A673 (cell line): Measurements from ENCODE around the gene BASP1. TPM values are rescaled to one million over a fixed set of nuclear protein-coding genes. Genes with fewer than 3 reads are reported as not detected.

Experiments
- BruUV-seq: library from RNA; stranded (reverse); fragments of 400-500 nt; replicated peaks from 2 replicates; lab custom pipeline; 2021; lab: Mats Ljungman, UMichigan
- CTCF ChIA-PET: fragments of 300-600 bp; sonication (Branson Sonifier 250); formaldehyde crosslinking; loops from one replicate; lab custom pipeline; 2022; ENCODE audit warnings: antibody characterized with exemption; lab: Charles Lee
- POLR2A ChIA-PET: fragments of 300-600 bp; sonication (Branson Sonifier 250); formaldehyde crosslinking; loops from one replicate; lab custom pipeline; 2022; ENCODE audit warnings: antibody characterized with exemption; ENCODE audit not compliant: low non-redundant PET; lab: Charles Lee
- DNase-seq: peaks from one replicate; pipeline ENCODE4 v3.0.0-alpha.2; 2015; ENCODE audit warnings: low spot score
- H3K27ac ChIP-seq: fragments of 200-600 bp; sonication (generic); 2 replicates; pipeline ENCODE4 v1.5.1; 2016; ENCODE audit warnings: mixed run types, low read depth, mild to moderate bottlenecking, mixed read lengths, antibody characterized with exemption, low read length; ENCODE audit not compliant: poor library complexity, severe bottlenecking
- H3K27me3 ChIP-seq: fragments of 200-600 bp; sonication (generic); replicated peaks from 2 replicates; pipeline ENCODE4 v1.6.1; 2017; ENCODE audit warnings: mixed run types, low read depth, mild to moderate bottlenecking, mixed read lengths, antibody characterized with exemption, low read length; ENCODE audit not compliant: insufficient read depth, poor library complexity
- H3K36me3 ChIP-seq: fragments of 200-600 bp; sonication (generic); 2 replicates; pipeline ENCODE4 v1.6.1; 2016; ENCODE audit warnings: mixed run types, mild to moderate bottlenecking, mixed read lengths, antibody characterized with exemption, low read length; ENCODE audit not compliant: insufficient read depth, poor library complexity, severe bottlenecking
- H3K4me1 ChIP-seq: fragments of 200-600 bp; sonication (generic); 2 replicates; pipeline ENCODE4 v1.6.1; 2017; ENCODE audit warnings: mixed run types, mild to moderate bottlenecking, mixed read lengths, antibody characterized with exemption, low read length; ENCODE audit not compliant: insufficient read depth, poor library complexity, severe bottlenecking
- H3K4me3 ChIP-seq: fragments of 200-600 bp; sonication (generic); 2 replicates; pipeline ENCODE4 v1.5.1; 2016; ENCODE audit warnings: low read depth, mixed run types, mild to moderate bottlenecking, mixed read lengths, low read length; ENCODE audit not compliant: poor library complexity, severe bottlenecking
- H3K9me3 ChIP-seq: fragments of 200-600 bp; sonication (generic); 2 replicates; pipeline ENCODE4 v1.6.1; 2016; ENCODE audit warnings: mixed run types, low read depth, mild to moderate bottlenecking, mixed read lengths, antibody characterized with exemption, low read length; ENCODE audit not compliant: poor library complexity, severe bottlenecking
- CTCF ChIP-seq: fragments of 300-800, 200-600 bp; sonication (generic); conservative IDR thresholded peaks from 2 replicates; pipeline ENCODE4 v1.5.1; 2017; ENCODE audit warnings: low read depth, mild to moderate bottlenecking, antibody characterized with exemption, low read length, moderate library complexity, mixed read lengths
- EZH2 ChIP-seq: fragments of 200-600 bp; sonication (generic); IDR thresholded peaks from 2 replicates; pipeline ENCODE4 v1.6.1; 2017; ENCODE audit warnings: borderline replicate concordance, low read depth, mild to moderate bottlenecking, mixed read lengths, antibody characterized with exemption, low read length; ENCODE audit not compliant: poor library complexity, severe bottlenecking
- intact Hi-C: fragments of 100-400 bp; cut with micrococcal nuclease; formaldehyde crosslinking; loops from one replicate; pipeline ENCODE4 v1.10.0; 2022; ENCODE audit not compliant: unreplicated experiment
- total RNA-seq: library from RNA; stranded (reverse); gene quantifications from 2 replicates; pipeline ENCODE4 v1.2.3, GENCODE V29; 2021

BASP1 gene
- total RNA-seq, 1 experiment from 2014 or later = 394 TPM

GRCh38 chr5:17265041-17265440 lies 47.6 kb downstream of the BASP1 start:
- peaks cover 35% of the 10 kb centered on the region for H3K36me3 ChIP-seq
- CTCF ChIA-PET = no interaction called here
- intact Hi-C loops = no loop called here

GRCh38 chr5:17267106-17267505 lies 49.7 kb downstream of the BASP1 start:
- CTCF ChIA-PET = no interaction called here
- POLR2A ChIA-PET = no interaction called here
- no peak for DNase-seq
- TF ChIP-seq EZH2 (no peak), CTCF (no peak)
- no TSS peak for BruUV-seq
- Histone ChIP-seq H3K36me3 (peaks cover 36% of the 10 kb centered on the region), H3K9me3 (no peaks in the 10 kb centered on the region), H3K27me3 (no peaks in the 10 kb centered on the region), H3K4me3 (no peak overlapping the region), H3K4me1 (peaks cover 51% of the 10 kb centered on the region), H3K27ac (no peak overlapping the region)
- intact Hi-C loops = no loop called here

More at GRCh38 chr5:17265041-17265440, 47.6 kb downstream of the BASP1 start:
- TF ChIP-seq CTCF (no peak), EZH2 (no peak)
- DNase-seq = no peak
- H3K4me3 ChIP-seq = no peak overlapping the region
- POLR2A ChIA-PET = no interaction called here
- no TSS peak for BruUV-seq
- no peaks in the 10 kb centered on the region for H3K9me3 ChIP-seq
- H3K4me1 ChIP-seq = peaks cover 57% of the 10 kb centered on the region
- no peaks in the 10 kb centered on the region for H3K27me3 ChIP-seq
- no peak overlapping the region for H3K27ac ChIP-seq

GRCh38 chr5:17269201-17269600 lies 51.8 kb downstream of the BASP1 start:
- ChIA-PET CTCF (no interaction called here), POLR2A (no interaction called here)
- no peaks in the 10 kb centered on the region for H3K27me3 ChIP-seq
- TF ChIP-seq CTCF (no peak), EZH2 (no peak)
- peaks cover 29% of the 10 kb centered on the region for H3K36me3 ChIP-seq
- H3K4me1 ChIP-seq = peaks cover 58% of the 10 kb centered on the region
- no peak overlapping the region for H3K4me3 ChIP-seq
- H3K9me3 ChIP-seq = no peaks in the 10 kb centered on the region
- intact Hi-C loops = no loop called here
- no peak for DNase-seq
- BruUV-seq = no TSS peak
- H3K27ac ChIP-seq = no peak overlapping the region
